ENCODE data around the gene PCA3.

Gene PCA3

DNA sequence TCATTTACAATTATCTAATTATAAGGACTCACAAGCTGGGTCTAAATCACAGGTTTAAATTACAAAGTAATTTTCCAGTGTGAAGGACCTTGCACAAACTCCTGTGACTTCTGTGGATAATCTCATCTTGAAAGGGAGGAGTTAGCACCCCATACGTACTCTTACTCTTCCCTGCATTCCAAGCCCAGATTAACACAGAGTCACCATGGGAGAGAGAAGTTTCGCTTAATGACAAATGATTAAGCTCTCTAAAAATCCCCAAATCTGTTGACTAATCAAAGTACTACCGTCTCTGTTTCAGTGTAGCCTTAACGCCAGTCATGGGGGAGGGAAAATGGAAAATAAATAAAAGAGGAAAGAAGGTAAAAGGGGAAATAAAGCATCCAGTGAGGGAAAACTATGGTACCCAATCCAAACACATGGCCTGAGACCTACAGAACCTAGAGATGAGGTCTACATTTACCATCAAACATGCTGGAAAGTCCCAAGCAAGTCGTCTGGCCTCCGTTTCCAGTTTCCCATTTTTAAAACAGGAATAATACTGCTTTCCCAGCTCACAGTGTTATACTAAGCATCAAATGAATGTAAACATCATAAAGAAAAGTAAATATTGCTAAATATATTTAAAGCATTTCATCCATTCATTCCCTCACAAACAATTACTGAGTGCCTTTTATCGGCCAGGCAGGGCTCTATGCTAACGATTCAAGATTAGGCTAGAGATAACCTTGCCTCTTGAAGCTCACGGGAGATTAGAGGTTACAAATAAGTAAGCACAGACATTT, 63.2 kb downstream of the PCA3 start:
- DNase-seq = no peak

DNA sequence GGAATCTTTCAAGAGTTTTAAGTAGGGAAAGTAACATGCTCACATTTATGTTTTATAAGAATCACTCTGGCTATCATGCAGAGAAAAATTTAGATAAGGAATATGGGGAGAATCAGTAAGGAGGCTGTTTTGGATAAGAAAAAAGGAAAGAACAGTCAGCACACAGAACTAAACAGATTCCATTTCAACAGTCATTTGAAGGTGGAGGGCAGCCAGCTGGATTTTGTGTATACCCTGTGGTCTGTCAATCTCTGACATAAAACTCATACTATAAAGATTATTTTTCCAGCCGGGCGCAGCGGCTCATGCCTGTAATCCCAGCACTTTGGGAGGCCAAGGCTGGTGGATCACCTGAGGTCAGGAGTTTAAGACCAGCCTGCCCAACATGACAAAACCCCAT, 64.2 kb downstream of the PCA3 start:
- DNase-seq = no peak

DNA sequence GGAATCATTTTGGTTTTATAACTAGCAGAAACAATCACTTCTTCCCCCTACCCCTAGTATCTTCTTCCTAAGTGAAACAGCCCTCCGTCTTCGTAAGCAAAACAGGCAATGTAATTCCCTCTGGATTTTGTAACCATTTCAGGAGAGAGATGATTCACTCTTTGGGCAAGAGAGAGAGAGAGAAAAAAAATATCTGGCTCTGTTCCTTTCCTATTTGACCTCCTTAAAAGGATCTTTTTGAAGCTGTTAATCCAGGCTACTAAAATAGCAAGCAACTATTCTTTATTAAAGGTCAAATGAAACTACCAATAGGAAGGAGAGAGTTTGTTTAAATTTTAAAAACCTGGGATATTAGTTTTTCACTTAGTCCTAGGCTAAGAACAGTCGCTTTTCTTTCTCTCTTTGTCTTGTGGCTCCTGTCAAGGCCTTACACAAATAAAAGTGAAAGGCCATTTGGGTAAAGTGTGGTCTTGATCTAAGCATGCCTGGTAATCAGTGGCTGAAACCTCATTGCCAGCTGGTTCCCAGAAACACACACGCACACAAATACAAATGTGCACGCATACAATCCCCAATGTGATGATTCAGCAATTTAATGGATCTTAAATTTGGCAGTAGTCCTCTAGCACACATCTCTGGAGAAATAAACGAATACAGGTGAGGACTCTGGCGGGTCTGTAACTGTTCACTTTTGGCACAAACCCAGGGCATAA, 71.5 kb downstream of the PCA3 start:
- DNase-seq = no peak

Measured in NCI-H2081 (cell line).